GM19239 (cell line): ENCODE results near the gene CC2D1B.
"Not testable (repeated sequence)": the region's sequence is repeated elsewhere in the genome, so short reads cannot be mapped to it uniquely, and the experiment has no call there.

ENCODE experiments used
- DNase-seq: peaks from one replicate; pipeline ENCODE4 v3.0.0; 2011; ENCODE audit warnings: low spot score; ENCODE audit not compliant: insufficient read length
- FAIRE-seq: peaks from 2 replicates; lab custom pipeline; 2011; peaks lifted over from hg19 to GRCh38; lab: Jason Lieb, UNC

CC2D1B gene

GRCh38 chr1:52365746-52366516 is at the start of gene CC2D1B:
Gene CC2D1B (minus strand): TSS chr1:52366205. CDS start chr1:52364620, 1,585 bp downstream.
- peak; percentile 95 for FAIRE-seq

GRCh38 chr1:52414942-52415341 is 48.9 kb upstream of the CC2D1B start:
- no peak for DNase-seq
- FAIRE-seq, result no peak

More at GRCh38 chr1:52365746-52366516, at the start of gene CC2D1B:
- peak; percentile 97 for DNase-seq

- DNase-seq (no peak), FAIRE-seq (no peak)
These were observed 47.5 kb upstream of the CC2D1B start for GRCh38 chr1:52413410-52413989.

- DNase-seq (no peak), FAIRE-seq (peak; percentile 42)
These were observed 39.0 kb upstream of the CC2D1B start for GRCh38 chr1:52404975-52405338.

GRCh38 chr1:52404116-52404974 is 38.3 kb upstream of the CC2D1B start, which contains the start of the genes ORC1 and PRPF38A:
Gene ORC1 (minus strand): TSS chr1:52404423. CDS start chr1:52402223, 2,200 bp downstream.
Gene PRPF38A (plus strand): TSS chr1:52404602. CDS start chr1:52404750, 148 bp downstream.
- DNase-seq (peak; percentile 71), FAIRE-seq (peak; percentile 99)

- DNase-seq (peak; percentile 22), FAIRE-seq (peak; percentile 75)
These were observed 37.6 kb upstream of the CC2D1B start for GRCh38 chr1:52403566-52404115.

GRCh38 chr1:52402860-52403240 is 36.8 kb upstream of the CC2D1B start:
- DNase-seq (peak; percentile 9), FAIRE-seq (no peak)

- FAIRE-seq, result no peak
- DNase-seq, result no peak
These were observed 34.1 kb upstream of the CC2D1B start for GRCh38 chr1:52400131-52400530.

- DNase-seq, result no peak
- FAIRE-seq, result no peak
These were observed 33.6 kb upstream of the CC2D1B start for GRCh38 chr1:52399629-52400028.

GRCh38 chr1:52393174-52393573 is 27.2 kb upstream of the CC2D1B start:
- DNase-seq (no peak), FAIRE-seq (no peak)

GRCh38 chr1:52386458-52386857 is 20.5 kb upstream of the CC2D1B start:
- FAIRE-seq (no peak), DNase-seq (no peak)

- DNase-seq (no peak), FAIRE-seq (no peak)
These were observed 19.4 kb upstream of the CC2D1B start for GRCh38 chr1:52385376-52385775.

GRCh38 chr1:52369851-52370250 is 3.8 kb upstream of the CC2D1B start:
- not testable (repeated sequence) for DNase-seq, FAIRE-seq

GRCh38 chr1:52368383-52369172 is 2.6 kb upstream of the CC2D1B start:
- DNase-seq (peak; percentile 47), FAIRE-seq (peak; percentile 82)

- DNase-seq, result no peak
These were observed 1.3 kb upstream of the CC2D1B start for GRCh38 chr1:52367272-52367671.

GRCh38 chr1:52366517-52366827 is 467 bp upstream of the CC2D1B start:
- no peak for DNase-seq
- no peak for FAIRE-seq

More at GRCh38 chr1:52367272-52367671, 1.3 kb upstream of the CC2D1B start:
- no peak for FAIRE-seq

GRCh38 chr1:52365071-52365745 is 797 bp downstream of the CC2D1B start:
- DNase-seq, result peak; percentile 36

GRCh38 chr1:52364235-52364839 is 1.7 kb downstream of the CC2D1B start:
- DNase-seq (no peak), FAIRE-seq (peak; percentile 45)

More at GRCh38 chr1:52365071-52365745, 797 bp downstream of the CC2D1B start:
- FAIRE-seq, result peak; percentile 85

- FAIRE-seq, result no peak
These were observed 5.4 kb downstream of the CC2D1B start for GRCh38 chr1:52360595-52360968.

More at GRCh38 chr1:52360595-52360968, 5.4 kb downstream of the CC2D1B start:
- no peak for DNase-seq
